Measurements from ENCODE around the gene CDH15.

CDH15 gene

GRCh38 chr16:89177501-89177900 lies 6.0 kb downstream of the CDH15 start:
- no peak for DNase-seq (ENCODE audit: low read depth)
- TF ChIP-seq CTCF (IDR thresholded peaks at IDR 0.05; ENCODE audit: control insufficient read depth, insufficient read depth, low read depth, low read length, missing control alignments) = no peak
- H3K4me3 ChIP-seq (ENCODE audit: control insufficient read depth, low read depth, low read length) = no peak overlapping the region

- no peak for TF ChIP-seq CTCF (IDR thresholded peaks at IDR 0.05; ENCODE audit: control insufficient read depth, insufficient read depth, low read depth, low read length, missing control alignments)
- DNase-seq (ENCODE audit: low read depth) = no peak
- H3K4me3 ChIP-seq (ENCODE audit: control insufficient read depth, low read depth, low read length) = no peak overlapping the region
Measured at GRCh38 chr16:89178453-89179147, 7.1 kb downstream of the CDH15 start.

- H3K4me3 ChIP-seq (ENCODE audit: control insufficient read depth, low read depth, low read length) = no peak overlapping the region
- no peak for TF ChIP-seq CTCF (IDR thresholded peaks at IDR 0.05; ENCODE audit: control insufficient read depth, insufficient read depth, low read depth, low read length, missing control alignments)
- DNase-seq (ENCODE audit: low read depth) = no peak
Measured at GRCh38 chr16:89179148-89179484, 7.6 kb downstream of the CDH15 start.

DNA sequence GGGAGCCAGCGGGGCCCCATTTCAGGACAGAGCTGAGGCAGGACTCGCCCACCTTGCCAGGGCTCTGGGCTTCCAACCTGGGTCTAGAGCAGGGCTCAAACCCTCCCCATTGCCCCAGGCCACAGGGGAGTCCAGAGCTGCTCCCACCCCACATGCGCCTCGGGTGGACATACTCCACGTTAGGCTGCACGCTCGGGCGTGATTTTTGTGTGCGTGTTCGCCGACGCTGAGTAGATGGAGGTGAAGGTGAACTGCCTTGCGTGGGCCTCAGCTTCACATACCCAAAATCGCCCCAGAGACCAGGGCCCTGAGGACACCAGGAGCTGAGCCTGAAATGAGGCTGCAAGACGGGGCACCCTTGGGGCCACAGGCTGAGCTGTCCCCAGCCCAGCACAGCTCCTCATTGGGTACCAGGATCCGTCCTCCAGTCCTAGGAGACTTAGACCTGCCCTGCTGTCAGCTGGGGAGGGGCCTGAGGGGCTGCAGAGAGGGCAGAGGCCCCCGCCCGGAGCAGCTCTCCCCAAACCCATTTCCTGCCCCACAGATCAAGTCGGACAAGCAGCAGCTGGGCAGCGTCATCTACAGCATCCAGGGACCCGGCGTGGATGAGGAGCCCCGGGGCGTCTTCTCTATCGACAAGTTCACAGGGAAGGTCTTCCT lies 8.2 kb downstream of the CDH15 start:
- TF ChIP-seq CTCF (IDR thresholded peaks at IDR 0.05; ENCODE audit: control insufficient read depth, insufficient read depth, low read depth, low read length, missing control alignments) = no peak
- H3K4me3 ChIP-seq (ENCODE audit: control insufficient read depth, low read depth, low read length) = no peak overlapping the region
- no peak for DNase-seq (ENCODE audit: low read depth)

- no peak overlapping the region for H3K4me3 ChIP-seq (ENCODE audit: control insufficient read depth, low read depth, low read length)
- no peak for DNase-seq (ENCODE audit: low read depth)
- TF ChIP-seq CTCF (IDR thresholded peaks at IDR 0.05; ENCODE audit: control insufficient read depth, insufficient read depth, low read depth, low read length, missing control alignments) = no peak
Measured at GRCh38 chr16:89183463-89183862, 11.9 kb downstream of the CDH15 start.

- no peak for TF ChIP-seq CTCF (IDR thresholded peaks at IDR 0.05; ENCODE audit: control insufficient read depth, insufficient read depth, low read depth, low read length, missing control alignments)
- H3K4me3 ChIP-seq (ENCODE audit: control insufficient read depth, low read depth, low read length) = no peak overlapping the region
- DNase-seq (ENCODE audit: low read depth) = no peak
Measured at GRCh38 chr16:89183975-89184676, 12.6 kb downstream of the CDH15 start.
